Measurements from ENCODE around the gene NETO1.

The NETO1 gene

DNA sequence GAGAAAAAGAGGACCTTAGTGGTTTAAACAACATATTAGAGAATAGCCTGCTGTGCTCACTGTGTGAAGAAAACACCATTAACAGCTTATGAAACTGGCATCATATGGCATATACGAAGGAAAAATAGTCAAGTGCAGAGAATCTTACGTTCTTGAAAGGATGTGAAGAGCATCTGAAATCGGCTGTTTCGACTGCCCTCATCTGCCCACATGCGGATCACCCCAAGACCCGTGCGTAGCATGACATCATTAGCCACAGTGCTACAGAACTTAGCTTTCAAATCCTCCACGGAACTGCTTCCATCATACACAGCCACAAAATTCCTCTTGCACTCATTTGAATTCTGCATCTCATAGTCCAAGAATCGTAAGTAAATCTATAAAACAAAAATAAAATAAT, 84.3 kb downstream of the NETO1 start:
- Histone ChIP-seq H3K9me3 (ENCODE audit: control insufficient read depth, low read depth, low read length) (no peaks in the 10 kb centered on the region), H3K9ac (ENCODE audit: low read length) (no peak overlapping the region), H3K4me1 (ENCODE audit: control insufficient read depth, low read depth, low read length) (no peaks in the 10 kb centered on the region), H3K4me3 (ENCODE audit: low read length) (no peak overlapping the region), H3K36me3 (ENCODE audit: control insufficient read depth, low read depth, low read length) (no peaks in the 10 kb centered on the region), H3K27ac (ENCODE audit: low read length) (no peak overlapping the region), H3K27me3 (ENCODE audit: control insufficient read depth, insufficient read depth, low read length) (no peaks in the 10 kb centered on the region)

DNA sequence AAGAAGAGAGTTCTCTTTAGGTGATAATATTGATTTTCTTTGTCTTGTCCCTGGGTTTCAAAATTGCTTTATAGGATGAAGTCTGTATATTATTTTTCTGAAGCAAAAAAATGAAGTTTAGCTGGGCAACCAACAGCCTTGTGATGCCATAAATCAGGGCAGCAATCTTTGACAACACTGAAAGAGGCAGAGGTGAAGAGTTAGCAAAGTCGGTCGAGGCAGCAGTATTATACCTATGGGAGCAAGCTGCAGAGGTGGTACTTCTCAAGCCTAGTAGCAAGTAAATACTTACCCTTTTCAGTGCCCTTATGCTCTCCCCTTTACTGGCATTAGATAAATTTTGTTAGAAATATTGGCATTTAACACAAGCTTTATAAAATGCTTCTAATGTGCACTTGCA, 92.9 kb downstream of the NETO1 start:
- no peaks in the 10 kb centered on the region for H3K27me3 ChIP-seq (ENCODE audit: control insufficient read depth, insufficient read depth, low read length)
- no peak overlapping the region for H3K27ac ChIP-seq (ENCODE audit: low read length)
- no peaks in the 10 kb centered on the region for H3K4me1 ChIP-seq (ENCODE audit: control insufficient read depth, low read depth, low read length)
- no peak overlapping the region for H3K9ac ChIP-seq (ENCODE audit: low read length)
- H3K36me3 ChIP-seq (ENCODE audit: control insufficient read depth, low read depth, low read length): no peaks in the 10 kb centered on the region
- H3K4me3 ChIP-seq (ENCODE audit: low read length): no peak overlapping the region
- no peaks in the 10 kb centered on the region for H3K9me3 ChIP-seq (ENCODE audit: control insufficient read depth, low read depth, low read length)

DNA sequence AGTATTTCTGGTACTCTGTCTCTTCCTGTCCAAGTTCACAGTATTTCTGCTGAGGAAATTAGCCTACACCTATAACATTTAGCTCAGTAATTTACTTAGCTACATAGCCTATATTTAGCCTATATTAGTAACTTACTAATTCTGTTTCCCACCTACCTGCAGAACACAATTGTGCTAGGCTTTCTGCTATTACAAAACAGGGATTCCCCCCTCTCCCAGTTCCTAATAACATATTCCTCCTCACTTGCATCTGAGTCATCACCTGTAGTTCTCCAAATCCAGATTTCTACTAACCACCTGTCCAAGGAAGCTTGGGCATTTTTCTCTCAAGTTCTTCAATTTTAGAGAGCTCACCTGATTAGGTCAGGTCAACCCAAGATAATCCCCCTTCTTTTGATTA, 94.9 kb downstream of the NETO1 start:
- Histone ChIP-seq H3K27me3 (ENCODE audit: control insufficient read depth, insufficient read depth, low read length) (no peaks in the 10 kb centered on the region), H3K4me1 (ENCODE audit: control insufficient read depth, low read depth, low read length) (no peaks in the 10 kb centered on the region), H3K9ac (ENCODE audit: low read length) (no peak overlapping the region), H3K9me3 (ENCODE audit: control insufficient read depth, low read depth, low read length) (no peaks in the 10 kb centered on the region), H3K27ac (ENCODE audit: low read length) (no peak overlapping the region), H3K36me3 (ENCODE audit: control insufficient read depth, low read depth, low read length) (no peaks in the 10 kb centered on the region), H3K4me3 (ENCODE audit: low read length) (no peak overlapping the region)

DNA sequence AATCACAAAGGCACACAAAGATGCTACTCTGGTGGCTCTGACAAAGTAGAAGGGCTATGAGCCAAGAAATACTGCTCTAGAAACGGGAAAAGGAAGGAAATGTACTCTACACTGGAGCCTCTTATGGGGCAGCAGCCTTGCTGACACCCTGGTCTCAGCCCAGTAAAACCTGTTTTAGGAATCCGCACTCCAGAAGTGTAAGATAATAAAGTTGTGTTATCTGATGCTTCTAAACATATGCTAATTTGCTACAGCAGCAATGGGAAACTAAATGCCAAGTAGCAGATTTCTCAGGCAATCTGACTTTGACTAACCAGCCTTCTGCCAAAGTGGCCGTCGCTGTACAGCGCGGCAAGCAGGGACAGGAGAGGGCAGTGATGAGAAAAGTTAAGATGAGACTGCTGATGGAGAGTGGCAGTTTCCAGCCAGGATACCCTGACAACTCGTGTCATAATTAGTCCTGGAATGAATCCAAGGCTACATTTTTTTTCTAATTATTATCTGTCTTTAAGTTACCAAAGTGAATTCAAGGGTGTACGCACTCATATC, 99.0 kb downstream of the NETO1 start:
- Histone ChIP-seq H3K27ac (ENCODE audit: low read length) (no peak overlapping the region), H3K4me3 (ENCODE audit: low read length) (no peak overlapping the region), H3K27me3 (ENCODE audit: control insufficient read depth, insufficient read depth, low read length) (no peaks in the 10 kb centered on the region), H3K4me1 (ENCODE audit: control insufficient read depth, low read depth, low read length) (no peaks in the 10 kb centered on the region), H3K9me3 (ENCODE audit: control insufficient read depth, low read depth, low read length) (no peaks in the 10 kb centered on the region), H3K9ac (ENCODE audit: low read length) (no peak overlapping the region), H3K36me3 (ENCODE audit: control insufficient read depth, low read depth, low read length) (no peaks in the 10 kb centered on the region)

DNA sequence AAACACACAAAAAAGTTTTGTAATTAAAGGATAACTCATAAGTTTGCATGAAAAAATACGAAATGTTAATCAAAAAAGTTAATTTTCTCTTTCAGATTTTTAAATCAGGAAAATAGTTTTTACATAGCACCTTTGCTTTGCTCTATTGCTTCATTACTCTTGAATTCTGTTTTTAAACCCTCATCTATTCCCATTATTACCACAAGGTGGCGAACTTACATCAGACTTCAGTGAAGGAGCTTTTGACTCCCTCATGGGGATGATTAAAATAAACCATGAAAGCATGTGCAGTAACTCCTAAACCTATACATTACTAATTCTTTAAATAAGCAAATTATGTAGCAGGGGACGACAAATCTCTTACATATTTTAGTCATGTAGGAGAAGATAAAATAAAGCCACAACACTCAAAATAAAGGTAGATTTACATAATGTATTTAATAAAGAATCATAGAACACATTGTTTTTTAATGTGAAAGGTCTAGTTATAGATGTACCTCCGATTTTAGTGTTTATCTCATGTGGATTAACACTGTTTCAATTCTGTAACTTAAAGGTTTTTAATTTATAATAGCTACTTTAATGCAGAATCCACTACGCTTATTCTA, 105.2 kb downstream of the NETO1 start:
- Histone ChIP-seq H3K36me3 (ENCODE audit: control insufficient read depth, low read depth, low read length) (no peaks in the 10 kb centered on the region), H3K4me1 (ENCODE audit: control insufficient read depth, low read depth, low read length) (no peaks in the 10 kb centered on the region), H3K4me3 (ENCODE audit: low read length) (no peak overlapping the region), H3K27me3 (ENCODE audit: control insufficient read depth, insufficient read depth, low read length) (no peaks in the 10 kb centered on the region), H3K27ac (ENCODE audit: low read length) (no peak overlapping the region), H3K9ac (ENCODE audit: low read length) (no peak overlapping the region), H3K9me3 (ENCODE audit: control insufficient read depth, low read depth, low read length) (no peaks in the 10 kb centered on the region)

DNA sequence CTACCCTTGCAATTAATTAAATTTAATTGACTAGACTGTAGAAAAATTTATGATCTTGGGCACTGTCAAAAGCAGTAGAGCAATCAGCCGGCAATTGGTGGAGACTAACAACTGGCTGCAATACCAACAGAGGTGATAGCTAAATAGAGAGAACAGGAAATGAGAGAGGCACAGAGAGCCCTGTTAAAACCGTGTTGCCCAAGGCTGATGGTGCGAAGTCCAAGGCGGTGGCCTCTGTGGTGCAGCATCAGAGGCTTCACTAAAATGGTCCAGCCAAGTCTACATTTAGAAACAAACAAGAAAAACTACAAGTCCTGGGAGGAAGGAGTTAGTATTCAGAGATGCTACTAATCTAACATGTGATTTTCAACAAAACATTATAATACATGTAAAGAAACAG, 115.6 kb downstream of the NETO1 start:
- no peaks in the 10 kb centered on the region for H3K4me1 ChIP-seq (ENCODE audit: control insufficient read depth, low read depth, low read length)

DNA sequence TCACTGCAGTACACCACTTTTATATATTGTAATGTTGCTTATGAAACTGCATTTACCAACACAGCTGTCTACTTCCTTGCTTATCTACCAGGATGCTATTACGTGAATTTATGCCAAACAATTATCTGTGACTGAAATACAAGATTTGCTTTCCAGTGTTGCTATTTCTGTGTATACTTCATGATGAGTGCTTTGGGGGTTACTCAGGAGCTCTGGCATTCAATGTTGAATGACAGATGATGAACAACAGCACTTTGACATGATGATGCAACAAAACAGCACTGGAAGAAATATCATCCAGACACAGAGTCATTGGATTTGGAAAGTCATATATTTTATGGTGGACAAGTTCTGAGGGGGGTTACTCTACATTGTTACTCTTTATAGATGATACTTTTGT, 125.8 kb downstream of the NETO1 start:
- no peak overlapping the region for H3K27ac ChIP-seq (ENCODE audit: low read length)
- H3K4me3 ChIP-seq (ENCODE audit: low read length): no peak overlapping the region
- H3K36me3 ChIP-seq (ENCODE audit: control insufficient read depth, low read depth, low read length): no peaks in the 10 kb centered on the region
- H3K4me1 ChIP-seq (ENCODE audit: control insufficient read depth, low read depth, low read length): peaks cover 7% of the 10 kb centered on the region
- no peak overlapping the region for H3K9ac ChIP-seq (ENCODE audit: low read length)
- no peaks in the 10 kb centered on the region for H3K27me3 ChIP-seq (ENCODE audit: control insufficient read depth, insufficient read depth, low read length)
- no peaks in the 10 kb centered on the region for H3K9me3 ChIP-seq (ENCODE audit: control insufficient read depth, low read depth, low read length)

More for the DNA sequence above, 115.6 kb downstream of the NETO1 start:
- H3K27ac ChIP-seq (ENCODE audit: low read length): no peak overlapping the region
- H3K9me3 ChIP-seq (ENCODE audit: control insufficient read depth, low read depth, low read length): no peaks in the 10 kb centered on the region
- H3K9ac ChIP-seq (ENCODE audit: low read length): no peak overlapping the region
- no peak overlapping the region for H3K4me3 ChIP-seq (ENCODE audit: low read length)
- H3K27me3 ChIP-seq (ENCODE audit: control insufficient read depth, insufficient read depth, low read length): no peaks in the 10 kb centered on the region
- H3K36me3 ChIP-seq (ENCODE audit: control insufficient read depth, low read depth, low read length): no peaks in the 10 kb centered on the region

DNA sequence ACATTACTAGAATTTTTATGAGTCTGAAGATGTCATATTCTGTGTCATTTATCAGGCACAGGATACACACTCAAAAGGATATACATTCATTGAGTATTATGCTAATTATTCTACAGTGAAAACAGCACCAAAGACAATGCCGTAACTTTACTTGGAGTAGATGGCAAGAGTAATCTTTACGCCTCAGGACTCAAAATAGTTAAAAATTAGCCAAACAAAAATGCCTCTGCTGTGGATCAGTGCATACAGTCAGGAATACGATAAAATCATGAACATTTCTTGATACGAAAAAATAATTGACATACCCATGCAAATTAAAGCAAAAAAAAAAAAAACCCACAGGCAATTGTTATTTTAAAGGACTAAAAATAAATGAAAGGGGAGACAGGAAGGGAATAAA, 129.7 kb downstream of the NETO1 start:
- peaks cover 7% of the 10 kb centered on the region for H3K4me1 ChIP-seq (ENCODE audit: control insufficient read depth, low read depth, low read length)
- H3K9me3 ChIP-seq (ENCODE audit: control insufficient read depth, low read depth, low read length): no peaks in the 10 kb centered on the region
- no peak overlapping the region for H3K4me3 ChIP-seq (ENCODE audit: low read length)
- no peaks in the 10 kb centered on the region for H3K27me3 ChIP-seq (ENCODE audit: control insufficient read depth, insufficient read depth, low read length)
- no peaks in the 10 kb centered on the region for H3K36me3 ChIP-seq (ENCODE audit: control insufficient read depth, low read depth, low read length)
- no peak overlapping the region for H3K27ac ChIP-seq (ENCODE audit: low read length)
- no peak overlapping the region for H3K9ac ChIP-seq (ENCODE audit: low read length)

DNA sequence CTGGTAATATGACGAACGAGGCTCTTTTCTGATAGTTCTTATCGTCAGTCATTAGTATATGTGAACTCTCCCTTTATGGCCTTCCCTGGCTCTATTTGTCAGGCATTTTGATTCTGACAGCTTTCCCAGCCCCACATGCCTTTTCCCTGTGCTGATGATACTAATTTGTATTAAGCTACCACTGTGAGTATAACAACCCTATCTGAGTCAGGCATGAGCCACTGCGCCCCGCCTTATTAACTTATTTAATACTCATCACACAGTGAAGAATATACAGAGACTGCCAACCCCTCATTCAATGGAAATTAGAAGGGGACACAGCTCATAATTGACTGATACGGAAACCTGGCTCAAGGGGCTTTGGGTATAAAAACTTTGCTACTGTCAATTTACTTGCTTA, 140.0 kb downstream of the NETO1 start:
- Histone ChIP-seq H3K9ac (ENCODE audit: low read length) (no peak overlapping the region), H3K36me3 (ENCODE audit: control insufficient read depth, low read depth, low read length) (no peaks in the 10 kb centered on the region)

DNA sequence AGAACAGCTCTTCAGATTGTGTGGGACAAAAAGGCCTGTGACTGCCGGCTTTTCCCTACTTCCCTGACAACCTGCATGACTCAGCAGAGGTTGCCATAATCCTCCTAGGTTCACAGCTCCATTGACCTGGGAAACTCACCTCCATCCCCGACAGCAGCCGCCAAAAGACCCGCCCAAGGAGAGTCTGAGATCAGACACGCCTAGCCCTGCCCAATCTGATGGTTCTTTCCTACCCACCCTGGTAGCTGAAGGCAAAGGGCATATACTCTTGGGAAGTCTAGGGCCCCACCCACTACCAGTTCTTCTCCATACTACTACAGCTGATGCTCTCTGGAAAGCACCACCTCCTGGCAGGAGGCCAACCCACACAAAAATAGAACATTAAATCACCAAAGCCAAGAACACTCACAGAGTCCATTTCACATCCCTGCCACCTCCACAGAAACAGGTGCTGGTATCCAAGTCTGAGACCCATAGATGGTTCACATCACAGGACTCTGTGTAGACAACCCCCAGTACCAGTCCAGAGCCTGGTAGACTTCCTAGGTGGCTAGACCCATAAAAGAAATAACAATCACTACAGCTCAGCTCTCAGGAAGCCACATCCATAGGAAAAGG, 140.6 kb downstream of the NETO1 start:
- no peaks in the 10 kb centered on the region for H3K9me3 ChIP-seq (ENCODE audit: control insufficient read depth, low read depth, low read length)
- H3K27me3 ChIP-seq (ENCODE audit: control insufficient read depth, insufficient read depth, low read length): no peaks in the 10 kb centered on the region
- no peak overlapping the region for H3K4me3 ChIP-seq (ENCODE audit: low read length)
- no peaks in the 10 kb centered on the region for H3K36me3 ChIP-seq (ENCODE audit: control insufficient read depth, low read depth, low read length)
- H3K4me1 ChIP-seq (ENCODE audit: control insufficient read depth, low read depth, low read length): no peaks in the 10 kb centered on the region
- no peak overlapping the region for H3K9ac ChIP-seq (ENCODE audit: low read length)
- no peak overlapping the region for H3K27ac ChIP-seq (ENCODE audit: low read length)

More for the DNA sequence above, 140.0 kb downstream of the NETO1 start:
- Histone ChIP-seq H3K27ac (ENCODE audit: low read length) (no peak overlapping the region), H3K4me3 (ENCODE audit: low read length) (no peak overlapping the region), H3K9me3 (ENCODE audit: control insufficient read depth, low read depth, low read length) (no peaks in the 10 kb centered on the region), H3K4me1 (ENCODE audit: control insufficient read depth, low read depth, low read length) (no peaks in the 10 kb centered on the region), H3K27me3 (ENCODE audit: control insufficient read depth, insufficient read depth, low read length) (no peaks in the 10 kb centered on the region)

DNA sequence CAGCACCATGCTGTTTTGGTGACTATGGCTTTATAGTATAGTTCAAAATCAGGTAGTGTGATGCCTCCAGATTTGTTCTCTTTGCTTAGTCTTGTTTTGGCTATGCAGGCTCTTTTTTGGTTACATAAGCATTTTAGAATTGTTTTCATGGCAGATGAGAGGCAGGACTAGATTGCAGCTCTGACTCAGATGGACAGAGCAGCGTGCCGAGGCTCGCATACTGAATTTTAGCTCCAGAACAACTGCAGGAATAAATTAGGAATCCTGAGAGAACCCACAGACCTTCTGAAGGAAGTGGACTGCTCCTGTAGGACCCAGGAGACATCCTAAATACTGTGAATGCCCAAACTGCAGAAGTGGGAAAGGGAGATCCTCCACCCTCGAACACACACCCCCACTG, 141.6 kb downstream of the NETO1 start:
- H3K9ac ChIP-seq (ENCODE audit: low read length): no peak overlapping the region
- no peak overlapping the region for H3K27ac ChIP-seq (ENCODE audit: low read length)
- H3K27me3 ChIP-seq (ENCODE audit: control insufficient read depth, insufficient read depth, low read length): no peaks in the 10 kb centered on the region
- H3K36me3 ChIP-seq (ENCODE audit: control insufficient read depth, low read depth, low read length): no peaks in the 10 kb centered on the region
- no peaks in the 10 kb centered on the region for H3K4me1 ChIP-seq (ENCODE audit: control insufficient read depth, low read depth, low read length)
- no peaks in the 10 kb centered on the region for H3K9me3 ChIP-seq (ENCODE audit: control insufficient read depth, low read depth, low read length)
- H3K4me3 ChIP-seq (ENCODE audit: low read length): no peak overlapping the region

DNA sequence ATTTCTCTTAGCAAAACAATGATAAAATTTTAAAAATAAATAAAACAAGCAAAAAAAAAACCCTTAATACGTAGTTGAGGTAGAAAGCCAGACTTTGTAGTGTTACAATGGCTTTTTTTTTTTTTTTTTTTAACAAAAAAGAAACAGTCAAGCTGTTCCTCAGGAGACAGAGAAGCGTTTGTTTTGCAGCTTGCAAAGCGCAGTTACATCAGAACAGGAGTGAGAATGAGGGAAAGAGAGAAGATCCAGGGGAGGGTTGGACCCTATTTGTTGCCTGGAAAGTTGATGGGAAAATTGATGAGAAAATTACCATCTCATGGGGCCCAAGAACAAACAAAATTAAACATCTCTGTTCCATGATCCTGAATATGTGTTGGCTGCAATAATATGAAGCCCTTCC, 146.5 kb downstream of the NETO1 start:
- H3K9ac ChIP-seq (ENCODE audit: low read length): no peak overlapping the region
- H3K27ac ChIP-seq (ENCODE audit: low read length): no peak overlapping the region
- H3K27me3 ChIP-seq (ENCODE audit: control insufficient read depth, insufficient read depth, low read length): no peaks in the 10 kb centered on the region
- H3K9me3 ChIP-seq (ENCODE audit: control insufficient read depth, low read depth, low read length): no peaks in the 10 kb centered on the region
- no peak overlapping the region for H3K4me3 ChIP-seq (ENCODE audit: low read length)
- H3K4me1 ChIP-seq (ENCODE audit: control insufficient read depth, low read depth, low read length): no peaks in the 10 kb centered on the region
- no peaks in the 10 kb centered on the region for H3K36me3 ChIP-seq (ENCODE audit: control insufficient read depth, low read depth, low read length)

Measured in iPS-18a (cell line).